HG03095 (cell line): Measurements from ENCODE around the gene PELI2.
A peak's percentile ranks its signal among the peaks of the same experiment; 100 is the strongest.

Experiments used
- ATAC-seq: cut with Tn5 transposase; IDR thresholded peaks from one replicate; pipeline ENCODE4 v1.9.1; 2021; ENCODE audit warnings: moderate library complexity; ENCODE audit not compliant: unreplicated experiment

Gene PELI2

DNA sequence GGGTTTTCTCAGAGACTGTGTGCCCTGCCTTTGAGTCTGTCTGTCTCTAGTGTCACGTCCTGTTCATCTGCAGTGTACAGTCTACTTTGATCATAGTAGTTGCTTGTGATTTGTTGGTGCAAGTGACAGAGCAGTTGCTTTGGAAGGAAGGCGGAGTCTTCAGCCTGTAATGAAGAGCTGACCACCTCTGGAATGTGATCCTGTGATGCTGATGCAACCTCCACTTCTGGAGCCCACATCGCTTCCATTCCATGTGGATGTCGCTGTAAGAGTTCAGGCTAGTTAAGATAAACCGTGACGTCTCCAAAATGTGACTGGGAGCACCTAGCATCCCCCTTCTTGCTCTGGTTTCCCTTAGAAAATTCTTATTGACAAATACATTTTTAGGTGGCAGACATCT, 51.8 kb downstream of the PELI2 start:
- ATAC-seq, result no peak

GRCh38 chr14:56170877-56171422, 52.7 kb downstream of the PELI2 start:
- ATAC-seq, result no peak

DNA sequence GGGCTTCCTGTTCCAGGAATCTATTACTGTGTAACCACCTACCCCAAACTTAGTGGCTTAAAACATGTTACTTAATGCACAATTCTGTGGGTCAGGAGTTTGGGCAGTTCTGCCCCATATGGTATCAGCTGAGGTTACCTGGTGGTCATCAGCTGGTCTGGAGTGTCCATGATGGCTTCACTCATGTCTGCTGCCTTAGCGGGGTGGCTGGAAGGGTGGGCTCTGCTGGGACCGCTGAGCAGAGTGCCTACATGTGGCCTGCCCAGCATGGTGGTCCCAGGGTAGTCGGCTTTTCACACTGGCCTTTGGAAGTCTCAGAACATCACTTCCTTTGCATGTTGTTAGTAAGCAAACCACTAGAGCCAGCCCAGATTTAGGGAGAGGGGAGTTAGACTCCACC, 53.9 kb downstream of the PELI2 start:
- no peak for ATAC-seq

DNA sequence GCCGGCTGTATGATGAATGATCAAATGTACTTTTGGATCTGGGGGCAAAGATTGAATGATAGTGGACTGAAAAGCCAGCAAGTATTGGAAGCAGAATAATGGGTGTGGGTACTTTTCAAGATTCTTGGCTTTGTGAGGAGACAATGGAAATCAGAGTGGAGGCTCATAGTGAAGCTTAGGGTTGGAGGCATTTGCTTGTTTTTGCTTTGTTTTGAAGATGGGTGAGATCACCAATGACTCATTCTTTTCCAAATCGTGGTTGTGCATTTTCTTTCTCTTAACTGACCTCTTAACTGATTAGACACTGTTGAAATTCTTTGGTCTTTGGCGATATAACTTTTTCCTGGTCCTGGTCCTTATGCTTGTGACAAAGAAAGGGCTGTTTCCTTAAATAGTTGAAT, 54.4 kb downstream of the PELI2 start:
- no peak for ATAC-seq

- ATAC-seq, result no peak
Measured at GRCh38 chr14:56173365-56173922, 55.2 kb downstream of the PELI2 start.

DNA sequence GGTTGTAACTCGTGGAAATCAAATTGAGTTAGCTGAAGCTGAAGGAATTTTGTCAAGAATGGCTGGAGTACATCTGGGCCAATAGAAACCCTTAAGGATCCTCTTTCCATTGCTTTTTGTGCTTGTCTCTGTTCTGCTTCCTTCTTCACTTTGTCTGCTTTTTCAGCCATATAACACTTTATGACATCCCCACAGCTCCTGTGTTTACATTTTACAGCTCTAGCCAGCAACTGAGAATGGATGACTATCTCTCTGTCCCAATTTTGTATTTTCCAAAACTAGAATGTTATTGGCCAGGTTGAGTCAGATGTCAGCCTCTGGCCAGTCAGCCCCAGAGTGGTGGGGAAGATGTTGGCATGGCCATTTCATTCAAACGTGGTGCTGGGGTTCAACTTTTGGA, 57.6 kb downstream of the PELI2 start:
- ATAC-seq, result no peak

DNA sequence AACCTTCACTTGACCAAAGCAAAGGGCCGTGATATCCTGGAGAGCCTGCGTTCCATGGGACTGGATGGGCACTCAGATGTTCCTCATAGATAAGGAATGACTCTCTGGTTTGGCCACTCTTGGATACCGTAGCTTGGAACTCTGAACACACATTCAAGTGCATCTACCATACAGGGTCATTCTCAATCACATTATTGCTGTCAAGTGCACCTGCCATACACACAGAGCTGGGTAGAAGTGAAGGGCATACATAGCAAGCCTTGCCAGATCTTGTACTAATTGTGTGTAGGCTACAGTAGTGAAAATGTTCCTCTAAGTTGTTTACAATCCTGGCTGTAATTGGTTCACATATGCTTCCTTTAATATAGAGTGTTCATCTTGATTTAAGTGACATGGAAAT, 58.3 kb downstream of the PELI2 start:
- ATAC-seq, result no peak

GRCh38 chr14:56177036-56177435, 58.8 kb downstream of the PELI2 start:
- ATAC-seq, result no peak

- ATAC-seq, result no peak
Measured at GRCh38 chr14:56180754-56181542, 62.7 kb downstream of the PELI2 start.

- ATAC-seq, result no peak
Measured at GRCh38 chr14:56181681-56182085, 63.5 kb downstream of the PELI2 start.

DNA sequence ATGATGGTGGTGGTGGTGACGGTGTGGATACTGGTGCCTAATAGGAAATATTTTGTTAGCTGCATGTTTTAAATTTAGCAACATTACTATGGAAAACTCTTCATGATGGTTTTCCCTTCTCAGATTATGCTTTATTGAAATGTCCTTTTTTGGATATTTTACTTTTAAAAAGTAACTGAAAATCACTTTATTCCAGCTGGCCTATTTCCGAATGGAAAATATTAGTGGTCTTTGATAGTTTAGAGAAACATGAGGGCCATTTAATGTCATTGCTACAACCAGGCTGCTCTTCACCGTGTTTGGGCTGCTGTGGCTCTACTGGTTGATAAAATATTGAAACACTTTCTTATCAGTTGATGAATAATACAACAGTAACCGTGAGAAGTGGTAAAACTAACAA, 64.2 kb downstream of the PELI2 start:
- no peak for ATAC-seq

- ATAC-seq, result no peak
Measured at GRCh38 chr14:56183631-56184157, 65.5 kb downstream of the PELI2 start.

DNA sequence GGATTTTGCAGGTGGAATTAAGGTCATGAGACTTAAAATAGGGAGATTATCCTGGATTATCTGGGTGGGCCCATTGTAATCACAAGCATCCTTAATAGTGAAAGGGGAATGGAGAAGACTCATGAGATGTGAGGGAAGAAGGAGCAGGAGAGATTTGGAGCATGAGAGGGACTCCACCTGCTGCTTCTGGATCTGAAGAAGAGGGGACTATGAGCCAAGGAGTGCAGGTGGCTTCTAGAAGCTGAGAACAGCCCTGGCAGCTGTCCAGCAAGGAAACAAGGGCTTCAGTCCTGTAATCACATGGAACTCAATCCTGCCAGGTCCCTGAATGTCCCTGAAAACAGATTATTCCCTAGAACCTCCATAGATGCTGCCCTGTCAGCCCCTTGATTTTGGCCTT, 67.8 kb downstream of the PELI2 start:
- no peak for ATAC-seq

GRCh38 chr14:56187736-56188135, 69.5 kb downstream of the PELI2 start:
- no peak for ATAC-seq

DNA sequence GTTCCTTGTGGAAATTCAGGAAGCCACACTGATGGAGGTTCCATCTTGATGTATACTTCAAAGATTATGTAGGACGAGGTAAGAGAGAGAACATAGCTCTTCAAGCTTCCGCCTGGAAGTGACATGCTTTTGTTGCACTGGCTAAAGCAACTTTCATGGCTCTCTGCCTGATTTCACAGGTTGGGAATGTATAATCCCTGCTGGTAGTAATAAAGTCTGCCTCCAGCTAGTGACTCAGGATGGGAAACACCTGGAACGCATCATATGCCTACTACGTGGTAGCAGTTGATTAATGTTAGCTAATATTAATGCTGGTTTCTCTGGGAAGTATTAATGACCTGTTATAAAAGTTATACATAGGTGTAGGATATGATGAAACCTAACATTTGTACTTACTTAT, 71.1 kb downstream of the PELI2 start:
- no peak for ATAC-seq

- ATAC-seq, result no peak
Measured at GRCh38 chr14:56193347-56193746, 75.1 kb downstream of the PELI2 start.

- no peak for ATAC-seq
Measured at GRCh38 chr14:56194042-56194441, 75.8 kb downstream of the PELI2 start.

DNA sequence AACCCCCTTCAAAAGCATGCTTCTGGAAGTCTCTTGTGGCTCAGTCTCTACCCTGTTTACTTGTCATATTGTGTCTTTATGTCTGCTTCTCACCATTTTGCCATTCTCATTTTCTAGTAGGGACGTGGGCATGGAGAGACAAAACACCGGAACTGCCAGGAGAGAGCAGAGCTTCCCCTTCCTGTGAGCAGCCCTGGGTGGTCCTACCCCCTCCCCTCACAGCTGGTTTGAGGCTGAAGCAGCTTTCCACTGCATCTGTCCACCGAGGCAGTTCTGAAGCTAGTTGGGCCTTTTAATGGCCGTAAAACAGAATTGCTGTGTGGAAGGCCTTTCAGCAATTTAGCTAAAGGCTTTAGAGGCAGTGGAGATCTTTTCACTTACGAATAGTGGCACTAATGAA, 77.0 kb downstream of the PELI2 start:
- ATAC-seq, result no peak

GRCh38 chr14:56195704-56196103, 77.5 kb downstream of the PELI2 start:
- ATAC-seq, result peak; percentile 43

GRCh38 chr14:56196274-56196673, 78.1 kb downstream of the PELI2 start:
- no peak for ATAC-seq

GRCh38 chr14:56197150-56197549, 78.9 kb downstream of the PELI2 start:
- no peak for ATAC-seq

- ATAC-seq, result no peak
Measured at GRCh38 chr14:56198438-56198837, 80.2 kb downstream of the PELI2 start.
